Measurements from ENCODE around the gene TMEM128. TPM values are rescaled to one million over a fixed set of nuclear protein-coding genes. Genes with fewer than 3 reads are reported as not detected.
A peak's percentile ranks its signal among the peaks of the same experiment; 100 is the strongest.

TMEM128 gene
- total RNA-seq, 1 donor from 2014 or later: 15.2 TPM

DNA sequence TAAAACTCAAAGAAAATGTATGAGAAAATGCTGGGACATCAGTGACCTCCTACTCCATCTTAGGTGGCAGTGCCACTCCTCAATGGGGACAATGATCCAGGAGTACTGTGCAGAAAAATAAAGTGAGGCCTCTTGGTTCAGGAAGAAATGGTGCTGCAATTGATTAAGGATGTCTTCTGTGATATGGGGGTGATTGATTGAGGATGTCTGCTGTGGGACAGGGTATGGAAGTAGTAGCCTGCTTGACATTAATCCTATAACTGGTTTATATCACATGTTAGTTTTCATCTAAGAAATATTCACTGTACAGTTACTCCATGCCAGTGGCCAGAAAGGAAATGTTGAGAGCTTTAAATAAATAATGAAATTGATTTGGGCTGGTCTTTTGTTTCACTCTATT, 41.8 kb downstream of the TMEM128 start:
- Histone ChIP-seq H3K27ac (no peak overlapping the region), H3K4me3 (no peak overlapping the region), H3K9me3 (no peaks in the 10 kb centered on the region), H3K36me3 (no peaks in the 10 kb centered on the region), H3K27me3 (no peaks in the 10 kb centered on the region), H3K4me1 (no peaks in the 10 kb centered on the region)
- TF ChIP-seq POLR2A (IDR thresholded peaks at IDR 0.05): no peak
- TF ChIP-seq, protein P1, sequence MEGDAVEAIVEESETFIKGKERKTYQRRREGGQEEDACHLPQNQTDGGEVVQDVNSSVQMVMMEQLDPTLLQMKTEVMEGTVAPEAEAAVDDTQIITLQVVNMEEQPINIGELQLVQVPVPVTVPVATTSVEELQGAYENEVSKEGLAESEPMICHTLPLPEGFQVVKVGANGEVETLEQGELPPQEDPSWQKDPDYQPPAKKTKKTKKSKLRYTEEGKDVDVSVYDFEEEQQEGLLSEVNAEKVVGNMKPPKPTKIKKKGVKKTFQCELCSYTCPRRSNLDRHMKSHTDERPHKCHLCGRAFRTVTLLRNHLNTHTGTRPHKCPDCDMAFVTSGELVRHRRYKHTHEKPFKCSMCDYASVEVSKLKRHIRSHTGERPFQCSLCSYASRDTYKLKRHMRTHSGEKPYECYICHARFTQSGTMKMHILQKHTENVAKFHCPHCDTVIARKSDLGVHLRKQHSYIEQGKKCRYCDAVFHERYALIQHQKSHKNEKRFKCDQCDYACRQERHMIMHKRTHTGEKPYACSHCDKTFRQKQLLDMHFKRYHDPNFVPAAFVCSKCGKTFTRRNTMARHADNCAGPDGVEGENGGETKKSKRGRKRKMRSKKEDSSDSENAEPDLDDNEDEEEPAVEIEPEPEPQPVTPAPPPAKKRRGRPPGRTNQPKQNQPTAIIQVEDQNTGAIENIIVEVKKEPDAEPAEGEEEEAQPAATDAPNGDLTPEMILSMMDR (IDR thresholded peaks at IDR 0.05): no peak
- no peak for TF ChIP-seq POLR2AphosphoS5 (IDR thresholded peaks at IDR 0.05; ENCODE audit: insufficient read depth in 1 of 2, low read depth in 1 of 2)
- no peak for DNase-seq (ENCODE audit: extremely low spot score in 2 of 2)
- intact Hi-C loops (cut with DNase I): no loop called here

DNA sequence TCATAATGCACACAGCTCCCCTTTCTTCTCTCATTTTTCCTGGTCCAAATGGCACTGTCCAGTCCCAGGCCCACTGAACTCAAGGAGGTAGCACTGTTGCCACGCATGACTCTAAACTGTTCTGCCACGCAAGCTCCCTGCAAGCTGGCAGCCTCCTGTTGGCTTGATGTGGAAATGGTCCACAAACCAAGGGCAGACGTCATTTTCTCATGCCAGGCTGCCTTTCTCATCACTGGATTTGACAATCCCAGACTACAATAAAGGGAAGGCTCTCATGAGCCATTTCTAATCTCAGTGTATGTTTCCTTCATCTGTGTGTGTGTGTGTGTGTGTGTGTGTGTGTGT, 43.6 kb downstream of the TMEM128 start:
- TF ChIP-seq, protein P1 (IDR thresholded peaks at IDR 0.05): no peak
- TF ChIP-seq POLR2A (IDR thresholded peaks at IDR 0.05): no peak
- TF ChIP-seq POLR2AphosphoS5 (IDR thresholded peaks at IDR 0.05; ENCODE audit: insufficient read depth in 1 of 2, low read depth in 1 of 2): no peak
- Histone ChIP-seq H3K4me3 (no peak overlapping the region), H3K9me3 (no peaks in the 10 kb centered on the region), H3K4me1 (no peaks in the 10 kb centered on the region), H3K27ac (no peak overlapping the region), H3K27me3 (no peaks in the 10 kb centered on the region), H3K36me3 (no peaks in the 10 kb centered on the region)
- intact Hi-C loops (cut with DNase I): no loop called here
- no peak for DNase-seq (ENCODE audit: extremely low spot score in 2 of 2)

DNA sequence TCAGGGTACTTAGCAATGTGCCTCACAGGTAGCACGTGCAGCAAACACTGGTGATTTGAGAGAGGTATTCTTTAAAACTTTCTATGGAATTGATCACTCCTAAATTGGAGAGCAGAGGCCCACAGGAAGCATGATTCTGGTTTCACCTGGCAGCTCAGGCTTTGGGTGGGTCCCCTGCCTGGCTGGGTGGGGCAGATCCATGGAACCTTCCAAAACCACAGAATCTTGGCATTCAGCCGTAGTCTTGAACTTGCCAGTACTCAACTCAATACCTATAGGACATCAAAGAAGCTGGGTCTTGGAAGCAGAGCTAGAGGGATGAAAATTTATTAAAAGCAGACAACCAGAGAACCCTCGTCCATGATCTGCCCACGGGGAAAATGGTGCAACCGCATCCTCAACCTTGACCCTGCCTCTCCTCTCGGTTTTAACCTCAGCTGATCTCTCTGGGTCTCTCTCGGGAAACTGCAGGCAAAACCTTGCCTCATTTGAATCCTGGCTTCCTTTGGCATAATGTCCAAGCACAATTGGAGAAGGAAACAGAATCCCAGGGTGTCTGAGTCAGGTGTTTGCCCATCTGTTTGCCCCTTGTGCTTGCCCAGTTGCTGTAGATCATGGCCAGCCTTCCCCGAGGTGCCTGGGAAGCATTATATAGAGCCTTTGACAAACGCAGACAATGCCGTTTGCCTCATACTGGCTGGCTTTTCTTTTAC, 44.2 kb downstream of the TMEM128 start:
- no peak for TF ChIP-seq POLR2A (IDR thresholded peaks at IDR 0.05)
- TF ChIP-seq, protein P1 (IDR thresholded peaks at IDR 0.05): no peak
- TF ChIP-seq POLR2AphosphoS5 (IDR thresholded peaks at IDR 0.05; ENCODE audit: insufficient read depth in 1 of 2, low read depth in 1 of 2): no peak
- Histone ChIP-seq H3K4me3 (no peak overlapping the region), H3K4me1 (no peaks in the 10 kb centered on the region), H3K27me3 (no peaks in the 10 kb centered on the region), H3K9me3 (no peaks in the 10 kb centered on the region), H3K27ac (peak overlapping the region; percentile 27), H3K36me3 (no peaks in the 10 kb centered on the region)
- DNase-seq (ENCODE audit: extremely low spot score in 2 of 2): no peak
- intact Hi-C loops (cut with DNase I): no loop called here

DNA sequence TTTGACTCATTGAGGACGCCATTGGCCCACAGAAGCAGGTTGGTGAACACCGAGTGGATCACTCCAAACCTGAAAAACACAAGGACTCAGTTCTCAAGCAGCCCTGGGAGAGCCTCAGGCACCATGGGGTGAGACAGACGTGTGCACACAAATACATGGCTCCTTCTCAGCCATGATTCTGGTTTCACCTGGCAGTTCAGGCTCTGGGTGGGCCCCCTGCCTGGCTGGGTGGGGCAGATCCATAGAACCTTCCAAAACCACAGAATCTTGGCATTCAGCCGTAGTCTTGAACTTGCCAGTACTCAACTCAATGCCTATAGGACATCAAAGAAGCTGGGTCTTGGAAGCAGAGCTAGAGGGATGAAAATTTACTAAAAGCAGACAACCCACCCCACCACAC, 45.5 kb downstream of the TMEM128 start:
- intact Hi-C loops (cut with DNase I): no loop called here
- Histone ChIP-seq H3K36me3 (no peaks in the 10 kb centered on the region), H3K27ac (no peak overlapping the region), H3K4me3 (no peak overlapping the region), H3K4me1 (no peaks in the 10 kb centered on the region), H3K27me3 (no peaks in the 10 kb centered on the region), H3K9me3 (no peaks in the 10 kb centered on the region)
- TF ChIP-seq POLR2AphosphoS5 (IDR thresholded peaks at IDR 0.05; ENCODE audit: insufficient read depth in 1 of 2, low read depth in 1 of 2) (no peak), POLR2A (IDR thresholded peaks at IDR 0.05) (no peak)
- TF ChIP-seq, protein P1 (IDR thresholded peaks at IDR 0.05): no peak
- no peak for DNase-seq (ENCODE audit: extremely low spot score in 2 of 2)

DNA sequence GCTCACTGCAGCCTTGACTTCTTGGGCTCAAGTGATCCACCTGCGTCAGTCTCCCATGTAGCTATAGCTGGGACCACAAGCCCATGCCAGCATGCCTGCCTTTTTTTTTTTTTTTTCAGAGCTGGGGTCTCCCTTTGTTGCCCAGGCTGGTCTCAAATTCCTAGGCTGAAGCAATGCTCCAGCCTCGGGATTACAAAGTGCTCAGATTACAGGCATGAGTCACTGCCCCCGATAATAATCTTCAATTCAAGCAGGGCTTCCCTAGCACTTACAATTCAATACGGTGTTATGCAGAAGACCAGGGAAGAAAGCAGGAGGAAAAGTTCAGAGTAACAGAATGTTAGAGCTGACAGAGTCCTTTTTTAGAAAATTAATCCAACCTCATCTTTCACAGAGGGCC, 47.4 kb downstream of the TMEM128 start:
- intact Hi-C loops (cut with DNase I): no loop called here
- Histone ChIP-seq H3K27me3 (no peaks in the 10 kb centered on the region), H3K4me1 (no peaks in the 10 kb centered on the region), H3K9me3 (no peaks in the 10 kb centered on the region), H3K36me3 (no peaks in the 10 kb centered on the region), H3K27ac (no peak overlapping the region), H3K4me3 (no peak overlapping the region)
- DNase-seq (ENCODE audit: extremely low spot score in 2 of 2): no peak
- TF ChIP-seq POLR2AphosphoS5 (IDR thresholded peaks at IDR 0.05; ENCODE audit: insufficient read depth in 1 of 2, low read depth in 1 of 2) (no peak), POLR2A (IDR thresholded peaks at IDR 0.05) (no peak)
- TF ChIP-seq, protein P1 (IDR thresholded peaks at IDR 0.05): no peak
